HG02763 (cell line): ENCODE measurements around the gene P2RX5.
A peak's percentile ranks its signal among the peaks of the same experiment; 100 is the strongest.
"Not testable (repeated sequence)": the region's sequence is repeated elsewhere in the genome, so short reads cannot be mapped to it uniquely, and the experiment has no call there.

ENCODE experiments used
- ATAC-seq: cut with Tn5 transposase; IDR thresholded peaks from one replicate; pipeline ENCODE4 v1.9.1; 2021; ENCODE audit warnings: mild to moderate bottlenecking, moderate library complexity; ENCODE audit not compliant: unreplicated experiment

Gene P2RX5

GRCh38 chr17:3715296-3715695 is 19.3 kb upstream of the P2RX5 start:
- ATAC-seq = no peak

- no peak for ATAC-seq
Measured at GRCh38 chr17:3712811-3713463, 17.0 kb upstream of the P2RX5 start.

GRCh38 chr17:3710951-3711383 is 15.0 kb upstream of the P2RX5 start:
- ATAC-seq = peak; percentile 94

GRCh38 chr17:3708366-3708765 is 12.4 kb upstream of the P2RX5 start:
- no peak for ATAC-seq

GRCh38 chr17:3705718-3705984 is 9.7 kb upstream of the P2RX5 start:
- ATAC-seq = not testable (repeated sequence)

- ATAC-seq = no peak
Measured at GRCh38 chr17:3704931-3705717, 9.2 kb upstream of the P2RX5 start.

- ATAC-seq = not testable (repeated sequence)
Measured at GRCh38 chr17:3702041-3702539, 6.1 kb upstream of the P2RX5 start.

GRCh38 chr17:3699951-3700350 is 4.0 kb upstream of the P2RX5 start:
- ATAC-seq = no peak

- no peak for ATAC-seq
Measured at GRCh38 chr17:3698139-3698538, 2.2 kb upstream of the P2RX5 start.

- ATAC-seq = no peak
Measured at GRCh38 chr17:3697103-3697476, 1.1 kb upstream of the P2RX5 start.

GRCh38 chr17:3695129-3695722 is 729 bp downstream of the P2RX5 start:
- ATAC-seq = no peak

- ATAC-seq = no peak
Measured at GRCh38 chr17:3693829-3694231, 2.1 kb downstream of the P2RX5 start.

GRCh38 chr17:3693141-3693540 is 2.8 kb downstream of the P2RX5 start:
- ATAC-seq = no peak

GRCh38 chr17:3692346-3692745 is 3.6 kb downstream of the P2RX5 start:
- ATAC-seq = no peak

GRCh38 chr17:3691617-3692067 is 4.3 kb downstream of the P2RX5 start:
- no peak for ATAC-seq

- no peak for ATAC-seq
Measured at GRCh38 chr17:3690094-3690715, 5.8 kb downstream of the P2RX5 start.

GRCh38 chr17:3689262-3690093 is 6.5 kb downstream of the P2RX5 start:
- ATAC-seq = no peak

- ATAC-seq = no peak
Measured at GRCh38 chr17:3688852-3689261, 7.1 kb downstream of the P2RX5 start.

- no peak for ATAC-seq
Measured at GRCh38 chr17:3688027-3688553, 7.9 kb downstream of the P2RX5 start.

- ATAC-seq = no peak
Measured at GRCh38 chr17:3685174-3685573, 10.8 kb downstream of the P2RX5 start.
